Cerebellar cortex (tissue), 1 donor: Measurements from ENCODE around the gene MUC6.
A peak's percentile ranks its signal among the peaks of the same experiment; 100 is the strongest.

Experiments used
- DNase-seq: peaks from one replicate; pipeline ENCODE4 v3.0.0-alpha.2; 2015; ENCODE audit warnings: low spot score

MUC6 gene

DNA sequence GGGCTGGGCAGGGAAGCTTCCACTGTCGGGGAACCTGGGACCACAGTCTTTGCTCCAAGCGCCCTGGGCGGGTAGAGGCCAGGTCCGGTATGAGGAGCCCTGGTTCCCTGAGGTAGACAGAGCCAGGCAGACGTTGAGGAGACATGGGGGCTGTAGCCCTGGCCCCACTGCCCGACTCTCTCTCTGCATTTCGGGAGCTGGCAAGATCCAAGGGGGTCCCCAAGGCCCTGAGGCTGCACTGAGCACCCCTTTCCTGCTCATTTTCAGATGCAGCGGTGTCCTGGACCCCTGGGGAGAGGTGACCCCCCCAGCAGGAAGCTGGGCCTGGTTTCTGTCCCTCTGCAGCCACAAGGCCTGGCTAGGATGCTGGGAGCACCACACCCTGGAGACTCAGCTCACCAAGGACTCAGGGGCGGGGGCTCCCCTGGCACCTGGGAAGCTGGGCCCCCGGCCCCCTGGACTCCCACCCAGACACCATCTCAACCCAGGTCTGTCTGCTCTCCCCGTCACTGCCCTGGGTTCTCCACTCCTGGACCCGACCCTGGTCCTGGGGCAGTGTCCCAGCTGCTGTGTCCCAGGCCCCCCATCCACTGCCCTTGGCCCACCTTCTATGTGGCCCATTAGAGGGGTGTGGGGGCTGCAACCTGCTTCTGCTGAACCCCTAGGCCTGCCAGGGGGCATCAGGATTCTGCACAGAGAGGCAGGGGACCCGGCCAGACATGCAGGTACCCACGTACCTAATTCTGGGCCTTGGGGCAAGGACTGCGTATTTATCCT is 15.0 kb upstream of the MUC6 start:
- DNase-seq, result no peak

DNA sequence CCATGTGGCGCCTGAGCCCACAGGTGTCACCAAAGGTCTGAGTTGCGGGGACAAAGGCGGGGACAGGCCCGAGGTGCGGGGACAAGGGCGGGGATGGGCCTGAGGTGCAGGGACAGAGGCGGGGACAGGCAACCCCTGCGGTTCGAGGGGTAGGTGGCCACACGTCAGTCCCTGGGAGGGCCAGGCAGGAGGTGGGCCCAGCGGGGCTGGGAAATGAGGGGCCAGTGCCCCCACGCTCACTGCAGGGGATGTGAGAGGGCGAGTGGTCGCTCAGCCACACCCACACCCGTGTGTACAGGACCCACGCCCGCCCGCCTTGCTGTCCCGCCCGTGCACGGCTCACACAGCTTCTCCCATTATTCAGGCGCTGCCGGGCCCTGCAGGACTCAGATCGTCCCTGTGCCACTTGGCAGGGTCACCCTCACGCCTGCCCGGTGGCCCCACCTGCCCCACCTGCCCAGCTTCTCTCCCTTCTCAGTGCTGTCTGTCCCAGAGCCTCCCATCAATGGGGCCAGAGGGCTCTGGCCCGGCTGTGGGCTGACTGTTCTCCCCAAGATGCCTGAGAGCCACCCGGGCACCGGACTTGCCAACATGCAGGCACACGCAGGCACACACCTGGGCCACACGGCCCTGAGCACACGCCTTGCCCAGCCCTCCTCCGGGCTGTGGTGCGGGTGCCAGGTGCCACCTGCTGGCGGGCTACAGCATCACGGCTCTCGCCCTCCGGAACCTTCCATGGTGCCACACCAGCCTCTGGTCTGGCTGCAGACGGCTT is 14.2 kb upstream of the MUC6 start:
- DNase-seq, result peak; percentile 76

DNA sequence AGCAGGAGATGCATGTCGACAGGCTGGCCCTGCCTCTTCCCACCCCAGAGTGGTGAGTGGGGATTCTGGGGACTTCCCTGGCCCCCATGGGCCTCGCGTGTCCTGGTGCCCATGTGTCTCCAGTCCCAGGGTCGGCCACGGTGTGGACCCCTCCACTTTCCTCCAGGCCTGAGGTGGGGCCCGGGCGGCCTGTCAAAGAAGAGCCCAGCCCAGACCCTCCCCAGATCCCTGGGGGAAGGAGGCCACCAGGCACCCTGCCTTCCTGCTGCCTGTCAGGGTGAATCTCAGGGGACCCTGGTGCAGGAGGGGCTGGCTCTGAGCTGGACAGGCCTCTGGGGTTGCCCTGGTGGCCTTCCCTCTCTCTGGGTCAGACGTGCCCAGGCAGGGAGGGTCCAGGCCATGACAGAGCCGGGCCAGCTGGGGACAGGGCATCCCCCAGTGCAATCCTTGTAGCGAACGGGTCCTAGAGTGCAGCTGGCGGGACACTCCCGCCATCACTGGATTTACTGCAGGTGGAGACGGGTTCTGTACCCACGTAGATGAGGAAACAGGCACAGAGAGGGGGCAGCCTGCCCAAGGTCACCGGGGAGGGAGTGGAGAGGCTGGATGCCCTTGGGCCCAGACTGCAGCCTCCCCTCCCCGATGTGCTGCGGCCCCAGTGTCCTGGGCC is 13.5 kb upstream of the MUC6 start:
- DNase-seq, result no peak

DNA sequence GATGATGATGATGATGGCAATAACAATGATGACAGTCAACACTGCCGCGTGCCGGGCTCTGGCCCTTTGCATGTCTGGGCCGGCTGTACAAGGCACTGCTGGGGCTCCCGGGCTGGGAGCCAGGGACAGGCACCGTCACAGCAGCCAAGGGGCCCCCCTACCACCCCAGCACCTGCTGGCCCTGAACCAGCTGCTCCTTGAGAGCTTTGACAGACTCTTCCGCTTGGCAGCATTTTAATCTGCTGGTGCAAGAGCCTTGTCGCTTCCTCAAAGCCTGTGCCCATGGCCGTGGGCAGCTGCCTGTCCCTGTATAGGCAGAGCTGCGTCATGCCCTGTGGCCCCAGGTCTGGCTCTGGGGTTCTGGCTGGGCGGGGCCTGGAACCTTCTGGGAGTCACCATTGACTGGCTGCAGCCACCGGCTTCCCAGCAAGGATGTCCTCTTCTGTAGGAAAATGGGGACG is 12.9 kb upstream of the MUC6 start:
- no peak for DNase-seq

DNA sequence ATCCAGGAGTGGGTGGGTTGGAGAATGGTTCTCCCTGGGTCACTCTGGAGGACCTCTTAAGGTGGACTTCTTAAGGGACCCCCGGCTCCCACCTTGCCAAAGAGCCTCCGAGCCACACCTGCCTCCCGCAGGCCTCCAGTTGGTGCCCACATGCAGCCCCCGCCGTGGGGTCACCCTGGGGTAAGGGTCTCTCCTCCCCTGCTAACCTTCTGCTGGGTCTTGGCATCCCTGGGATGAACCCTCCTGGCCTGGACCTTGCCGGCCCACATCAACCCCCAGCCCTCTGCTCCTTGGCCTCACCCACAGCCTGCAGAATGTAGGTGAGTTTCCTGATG is 12.5 kb upstream of the MUC6 start:
- no peak for DNase-seq

DNA sequence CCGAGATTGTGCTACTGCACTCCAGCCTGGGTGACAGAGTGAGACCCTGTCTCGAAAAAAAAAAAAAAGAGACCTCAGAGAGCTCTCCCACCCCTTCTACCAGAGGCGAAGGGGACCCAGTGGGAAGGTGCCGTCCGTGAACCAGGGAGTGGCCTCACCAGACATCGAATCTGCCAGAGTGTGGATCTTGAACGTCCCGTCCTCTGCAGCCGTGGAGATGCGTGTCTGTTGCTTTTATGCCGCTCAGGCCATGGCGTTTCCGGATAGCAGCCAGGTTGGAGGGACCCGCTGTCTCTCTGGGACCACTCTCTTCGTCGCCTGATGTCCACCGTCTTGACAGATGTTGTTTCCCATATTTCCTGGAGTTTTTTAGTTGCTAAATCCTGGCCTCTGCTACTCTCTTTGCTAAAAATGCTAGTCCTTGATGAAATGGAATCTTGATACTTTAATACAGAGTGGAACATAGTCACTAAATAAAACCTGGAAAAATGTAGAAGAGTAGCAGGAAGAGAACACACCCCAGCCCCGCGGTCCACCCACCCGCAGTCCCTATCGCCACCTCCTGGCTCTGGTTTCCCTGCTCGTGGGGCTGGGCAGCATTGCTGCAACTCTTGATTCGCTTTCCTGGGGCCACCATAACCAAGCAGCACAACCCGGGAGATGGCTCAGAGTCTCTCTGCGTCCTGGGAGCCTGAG is 12.0 kb upstream of the MUC6 start:
- DNase-seq, result no peak

DNA sequence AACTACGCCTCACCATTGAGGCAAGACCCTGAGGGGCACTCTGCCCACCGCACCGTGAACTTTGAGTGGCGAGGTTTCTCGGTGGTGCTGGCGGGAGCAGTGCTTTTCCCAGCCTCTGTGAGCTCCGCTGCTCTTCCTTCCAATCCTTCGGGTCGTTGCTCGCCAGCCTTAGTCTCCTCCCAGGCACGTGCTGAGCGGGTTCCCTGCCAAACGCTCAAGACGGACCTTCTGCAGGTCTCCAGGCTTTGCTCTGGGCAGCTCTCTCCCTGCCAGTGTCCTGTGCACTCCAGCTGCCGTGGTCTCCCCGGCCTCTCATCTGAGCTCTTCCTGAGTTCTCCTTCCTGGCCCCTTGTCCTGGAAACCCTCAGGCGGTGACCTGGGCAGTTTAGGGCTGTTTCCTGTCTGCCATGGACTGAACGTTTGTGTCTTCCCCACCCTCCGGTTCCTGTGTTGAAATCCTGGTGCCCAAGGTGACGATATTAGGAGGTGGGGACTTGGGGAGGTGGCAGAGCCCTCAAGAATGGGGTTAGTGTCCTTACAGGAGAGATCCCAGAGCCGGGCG is 11.2 kb upstream of the MUC6 start:
- no peak for DNase-seq

DNA sequence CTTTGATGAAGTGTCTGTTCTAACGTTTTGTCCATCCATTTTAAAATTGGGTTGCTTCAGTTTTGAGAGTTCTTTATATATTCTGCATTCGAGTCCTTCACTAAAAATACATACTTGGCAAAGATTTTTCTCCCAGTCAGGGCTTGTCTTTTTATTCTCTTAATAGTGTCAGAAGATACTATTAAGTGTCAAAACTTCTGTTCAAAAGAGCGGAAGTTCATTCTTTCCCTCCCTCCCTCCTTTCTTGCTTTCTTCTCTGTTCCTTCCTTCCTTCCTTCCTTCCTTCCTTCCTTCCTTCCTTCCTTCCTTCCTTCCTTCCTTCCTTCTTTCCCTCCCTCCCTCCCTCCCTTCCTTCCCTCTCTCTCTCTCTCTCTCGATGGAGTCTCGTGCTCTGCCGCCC is 7.6 kb upstream of the MUC6 start:
- DNase-seq, result no peak

DNA sequence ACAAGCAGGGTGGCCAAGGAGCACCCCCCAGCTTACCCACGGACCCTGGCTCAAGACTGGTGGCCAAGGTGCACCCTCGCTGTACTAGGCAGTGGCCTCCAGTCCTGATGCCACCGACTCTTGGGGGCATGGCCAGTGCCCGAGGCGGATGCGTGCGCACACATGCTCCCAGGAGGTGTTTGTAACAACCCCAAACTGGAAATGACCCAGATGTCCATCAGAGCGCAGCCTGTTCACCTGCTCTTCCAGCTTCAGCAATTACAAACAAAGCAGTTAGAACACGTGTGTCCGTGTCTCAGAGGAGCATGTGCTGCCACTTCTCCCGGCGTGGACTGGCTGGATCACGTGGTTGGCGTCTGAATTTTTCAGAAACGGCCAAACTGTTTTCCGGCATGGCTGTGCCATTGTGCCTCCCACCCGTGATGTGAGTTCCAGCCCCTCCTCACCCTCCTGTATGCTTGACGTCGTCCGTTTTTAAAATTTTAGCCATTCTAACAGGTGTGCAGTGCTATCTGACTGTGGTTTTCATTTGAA is 7.1 kb upstream of the MUC6 start:
- DNase-seq, result peak; percentile 21

DNA sequence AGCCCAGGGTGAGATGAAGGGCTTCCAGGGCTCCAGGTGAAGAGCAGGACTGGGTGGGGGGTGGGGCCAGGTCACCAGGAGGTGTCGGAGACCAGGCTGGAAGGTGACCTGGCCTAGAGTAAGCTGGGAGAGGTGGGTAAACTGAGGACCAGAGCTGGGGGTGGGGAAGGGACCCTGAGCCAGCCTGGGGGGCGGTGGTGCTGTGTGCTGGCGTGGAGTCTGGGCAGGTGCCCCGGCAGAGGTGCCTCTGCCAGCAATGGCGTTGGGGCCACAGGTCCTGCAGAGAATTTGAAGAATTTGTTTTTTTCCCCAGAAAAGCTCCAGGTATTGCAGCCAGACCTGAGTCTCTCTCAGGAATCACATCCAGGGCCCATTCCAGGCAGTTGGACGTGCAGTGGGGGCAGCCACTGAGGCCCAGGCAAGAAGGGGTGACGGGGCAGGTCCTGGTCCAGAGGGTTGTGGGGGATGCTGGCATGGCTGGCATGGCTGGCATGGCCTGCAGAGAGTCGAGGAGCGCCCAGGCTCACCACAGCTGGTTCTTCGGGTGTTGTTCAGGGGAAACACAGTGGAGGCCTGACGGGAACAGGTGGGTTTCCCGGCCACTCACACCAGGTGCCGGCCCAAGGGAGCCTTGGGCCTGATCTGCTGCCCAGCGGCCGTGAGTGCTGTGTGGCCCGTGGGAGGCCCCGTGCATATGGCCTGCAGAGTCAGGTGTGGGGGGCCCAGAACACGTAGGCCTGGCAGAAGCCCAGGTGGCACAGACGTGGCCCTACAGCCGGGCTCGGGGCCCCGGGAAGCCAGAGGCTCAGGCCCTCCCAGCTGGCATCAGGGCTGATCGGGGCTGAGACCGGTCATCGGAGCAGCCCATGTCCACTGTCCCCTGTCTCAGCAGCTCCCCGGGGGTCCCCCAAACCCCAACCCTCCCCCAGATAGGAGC is 6.4 kb upstream of the MUC6 start:
- DNase-seq, result no peak

DNA sequence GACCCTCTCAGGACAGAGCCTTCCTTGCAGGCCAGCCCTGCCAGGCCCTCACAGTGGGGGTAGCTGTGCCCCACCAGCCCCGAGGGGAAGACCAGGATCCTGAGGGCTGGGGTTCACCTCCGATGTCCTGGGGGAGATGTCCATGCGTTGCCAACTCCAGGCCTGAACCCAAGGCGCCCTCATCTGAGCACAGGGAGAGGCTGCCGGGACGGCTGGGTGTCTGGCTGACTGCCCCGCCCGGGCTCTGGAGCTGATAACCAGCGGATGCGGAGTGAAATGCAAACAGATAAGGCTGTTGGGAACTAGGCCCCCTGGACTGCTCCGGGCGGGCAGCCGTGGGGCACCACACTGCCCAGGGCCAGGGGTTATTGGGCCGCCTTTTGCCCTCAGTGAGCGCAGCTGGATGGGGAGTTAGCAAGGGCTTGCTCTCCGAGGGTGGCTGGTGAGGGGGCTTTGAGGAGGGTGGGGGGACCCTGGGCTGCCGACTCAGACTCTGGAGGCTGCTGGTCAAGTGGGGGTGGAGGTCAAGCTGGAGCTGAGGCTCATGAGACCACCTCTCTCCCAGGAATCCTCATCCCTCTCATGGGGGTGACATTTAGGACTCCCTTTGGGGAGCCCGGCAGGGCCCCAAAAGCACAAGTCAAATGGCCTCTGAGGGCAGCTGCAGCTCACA is 5.6 kb upstream of the MUC6 start:
- DNase-seq, result no peak

DNA sequence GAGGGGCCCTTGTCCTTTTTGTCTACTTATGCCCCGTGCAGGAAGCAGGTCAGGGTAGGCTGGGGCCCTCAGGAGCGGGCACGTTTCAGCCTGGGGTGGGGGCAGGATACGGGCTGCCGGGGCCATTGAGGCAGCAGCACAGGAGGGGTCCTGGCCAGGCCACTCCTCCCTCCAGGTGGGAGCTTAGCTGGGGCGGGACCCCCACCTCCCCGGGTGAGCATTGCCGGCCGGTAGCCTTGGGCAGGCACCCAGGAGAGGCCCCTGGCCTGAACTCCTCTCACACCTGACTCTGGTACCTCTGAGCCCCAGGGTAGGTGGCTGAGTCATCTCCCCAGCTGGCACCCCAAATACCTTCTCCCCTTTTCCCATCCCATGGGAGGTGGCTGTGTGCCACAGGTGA is 5.0 kb upstream of the MUC6 start:
- no peak for DNase-seq

DNA sequence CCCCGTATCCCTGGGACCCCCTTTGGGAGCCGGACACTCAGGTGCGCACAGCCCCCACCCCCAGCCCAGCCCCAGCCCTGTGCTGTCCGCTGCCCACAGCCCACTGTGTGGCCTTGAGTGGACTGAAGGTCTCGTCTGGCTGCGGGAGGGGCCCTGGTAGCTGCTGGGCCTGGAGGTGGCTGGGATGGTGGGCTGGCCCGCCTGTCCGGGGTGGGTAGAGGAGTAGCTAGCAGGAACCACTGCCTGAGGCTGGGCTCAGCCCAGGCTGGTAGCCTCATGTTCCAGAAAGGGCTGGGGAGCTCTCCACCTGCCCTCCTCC is 4.6 kb upstream of the MUC6 start:
- DNase-seq, result no peak

DNA sequence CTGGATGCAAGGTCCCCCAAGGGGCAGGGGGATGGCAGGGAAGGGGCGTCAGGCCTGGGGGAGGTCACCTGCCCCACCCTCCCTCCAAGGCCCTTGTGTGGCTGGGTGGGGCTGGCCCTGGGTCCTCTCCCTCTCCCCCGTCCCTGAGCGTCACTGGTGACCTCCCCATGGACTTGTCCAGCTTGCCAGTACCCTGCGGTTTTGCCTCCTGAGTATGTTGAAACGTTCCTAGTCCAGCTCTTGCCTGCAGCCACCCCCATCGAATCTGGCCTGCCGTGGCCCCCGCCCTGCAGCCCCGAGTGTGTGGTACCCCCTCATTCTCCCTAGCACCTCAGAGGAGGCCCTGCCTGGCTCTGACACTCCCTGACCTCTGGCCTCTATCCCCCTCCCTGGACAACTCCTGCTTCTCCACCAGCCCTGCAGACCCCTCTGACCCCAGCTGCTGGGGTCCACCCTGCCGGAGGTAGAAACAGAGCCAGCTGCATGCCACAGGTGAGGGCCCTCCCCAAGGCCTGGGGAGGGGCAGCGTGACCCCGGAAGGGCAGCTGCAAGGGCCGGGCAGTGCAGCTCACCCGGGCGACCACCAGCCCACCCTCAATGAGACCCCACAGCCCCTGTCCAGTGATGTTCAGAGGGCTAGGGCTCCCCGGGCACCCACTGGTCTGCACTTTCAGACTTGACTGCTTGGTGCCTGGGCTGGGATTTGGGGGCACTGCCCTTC is 4.1 kb upstream of the MUC6 start:
- DNase-seq, result no peak

DNA sequence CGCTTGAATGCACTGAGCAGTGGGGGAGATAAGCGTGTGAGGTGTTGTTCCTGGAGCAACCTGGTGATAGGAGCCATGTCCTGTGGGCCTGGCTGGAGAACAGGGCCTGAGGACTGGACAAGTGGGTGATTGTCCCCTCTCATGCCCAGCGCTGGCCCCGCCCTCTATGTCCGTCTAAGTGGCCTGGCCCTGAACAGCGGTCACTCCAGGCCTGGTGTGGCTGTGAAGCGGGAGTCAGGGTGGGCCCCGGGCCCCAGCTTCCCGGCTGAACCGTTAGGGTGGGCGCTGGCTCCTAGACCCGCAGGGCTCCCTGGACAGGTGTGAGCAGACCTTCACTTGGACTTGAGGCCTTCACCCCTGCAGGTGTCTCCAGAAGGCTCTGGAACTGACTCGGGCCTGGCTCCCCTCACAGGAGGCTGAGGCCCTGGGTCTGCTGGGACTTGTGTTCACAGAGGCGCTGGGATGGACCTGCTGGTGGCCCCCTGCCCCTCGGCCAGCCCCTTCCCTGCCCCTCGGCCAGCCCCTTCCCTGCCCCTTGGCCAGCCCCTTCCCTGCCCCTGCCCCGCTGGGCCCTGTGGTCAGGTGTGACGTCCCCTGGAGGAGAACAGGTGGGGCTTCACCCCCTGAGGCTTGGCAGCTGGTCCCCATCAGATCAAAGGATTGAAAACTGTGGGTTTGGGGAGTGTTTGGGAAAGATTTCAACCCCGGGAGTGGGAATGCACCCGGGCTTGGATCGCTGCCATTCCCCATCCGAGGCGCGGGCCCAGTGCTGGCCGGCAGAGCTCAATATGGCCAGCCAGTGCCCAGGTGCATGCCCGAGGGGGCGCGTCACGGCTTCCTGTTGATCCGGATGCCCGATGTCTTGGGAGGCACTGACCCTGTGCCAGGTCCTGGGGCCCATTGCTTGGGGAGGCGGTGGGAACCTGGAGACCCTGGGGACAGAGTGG is 3.2 kb upstream of the MUC6 start:
- no peak for DNase-seq

DNA sequence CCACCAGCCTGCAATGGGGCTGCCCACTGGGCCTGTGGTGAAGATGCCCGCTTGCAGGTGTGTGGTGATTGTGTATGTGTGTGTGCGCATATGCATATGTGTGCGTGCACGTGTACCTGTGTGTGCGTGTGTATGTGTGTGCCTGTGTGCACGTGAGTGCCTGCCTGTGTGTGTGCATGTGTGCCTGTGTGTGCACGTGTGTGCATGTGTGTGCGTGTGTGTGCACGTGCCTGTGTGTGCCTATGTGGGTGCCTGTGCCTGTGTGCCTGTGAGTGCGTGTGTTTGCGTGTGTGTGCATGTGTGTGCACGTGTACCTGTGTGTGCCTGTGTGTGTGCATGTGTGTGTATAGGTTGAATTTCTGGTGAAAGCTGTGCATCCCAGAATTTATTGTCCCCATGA is 2.4 kb upstream of the MUC6 start:
- no peak for DNase-seq

DNA sequence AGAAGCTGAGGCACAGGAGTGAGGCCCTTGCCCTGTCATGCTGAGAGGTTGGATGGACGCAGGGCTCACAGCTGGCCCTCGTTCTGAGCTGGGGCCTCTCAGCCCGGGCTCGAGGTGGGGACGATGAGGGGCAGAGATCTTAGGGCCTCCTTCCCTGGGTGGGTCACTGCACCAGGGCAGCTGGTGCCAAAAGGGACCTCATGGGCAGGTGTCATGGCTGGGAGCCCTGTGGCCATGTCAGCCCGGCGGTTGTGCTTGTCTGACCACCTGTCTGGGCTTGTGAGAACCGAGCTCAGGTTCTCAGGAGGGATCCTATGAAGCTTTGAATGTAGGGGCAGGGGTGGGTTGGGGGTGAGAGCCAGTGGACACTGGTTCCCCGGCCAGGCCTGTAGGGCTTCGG is 1.8 kb upstream of the MUC6 start:
- no peak for DNase-seq

DNA sequence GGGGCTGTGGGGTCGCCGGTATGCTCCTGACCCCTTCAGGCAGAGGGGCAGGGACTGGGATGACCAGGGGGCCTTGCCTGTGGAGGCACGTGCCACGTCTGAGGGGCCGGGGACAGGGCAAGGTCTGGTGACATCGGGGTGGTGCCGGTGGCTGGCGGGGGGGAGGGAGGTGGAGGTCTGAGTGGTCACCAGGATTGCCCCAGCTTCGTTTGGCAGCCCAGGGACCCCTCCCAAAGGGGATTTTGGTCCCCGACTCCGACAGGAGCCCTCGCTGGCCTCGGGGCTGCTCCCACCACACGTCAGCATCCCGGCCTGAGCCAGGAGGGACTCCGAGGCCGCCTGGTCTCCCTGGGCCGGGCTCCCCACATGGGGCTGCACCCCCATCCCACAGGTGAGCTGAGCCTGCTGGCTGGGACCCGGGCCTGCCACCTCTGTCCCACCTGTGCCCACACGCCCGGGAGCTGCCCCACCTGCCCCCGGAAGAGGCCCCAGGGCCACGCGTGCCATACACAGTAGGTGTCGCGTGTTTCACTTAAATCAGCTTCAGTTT is 1.1 kb upstream of the MUC6 start:
- no peak for DNase-seq
